Esophagus squamous epithelium (tissue), 4 donors: Measurements from ENCODE around the gene MGST2.

Experiments used
- POLR2A ChIP-seq, 4 donors: fragments of 450-650 bp; IDR thresholded peaks; one replicate each; pipeline ENCODE4 v1.6.1; 2017; ENCODE audit warnings: antibody characterized with exemption in 4 of 4, mild to moderate bottlenecking in 4 of 4, moderate library complexity in 3 of 4
- TF ChIP-seq, protein P1 (sequence below), 6 experiments: fragments of 450-650 bp in 4 of 6; fragments of 200-600 bp in 2 of 6; sonication (generic) in 2 of 6; IDR thresholded peaks; one replicate each; pipeline ENCODE4 v1.5.1; 2016 to 2019; ENCODE audit warnings: antibody characterized with exemption in 6 of 6, mild to moderate bottlenecking in 4 of 6, moderate library complexity in 4 of 6

DNA sequence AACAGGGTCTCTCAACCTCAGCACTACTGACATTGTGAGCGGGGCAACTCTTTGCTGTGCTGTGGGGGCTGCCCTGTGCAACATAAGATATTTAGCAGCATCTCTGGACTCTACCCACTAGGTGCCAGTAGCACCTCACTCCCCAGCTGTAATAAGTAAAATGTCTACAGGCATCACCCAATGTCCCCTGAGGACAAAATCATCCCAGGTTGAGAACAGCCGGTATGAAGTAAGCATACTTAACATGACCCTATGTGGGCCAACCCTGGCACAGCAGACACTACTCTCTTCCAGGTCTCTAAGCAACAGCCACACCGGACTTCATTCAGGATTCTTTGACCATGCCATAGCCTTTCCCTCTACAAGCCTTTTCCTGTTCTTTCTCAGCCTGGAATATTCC lies 10.5 kb upstream of the MGST2 start:
- TF ChIP-seq, protein P1, sequence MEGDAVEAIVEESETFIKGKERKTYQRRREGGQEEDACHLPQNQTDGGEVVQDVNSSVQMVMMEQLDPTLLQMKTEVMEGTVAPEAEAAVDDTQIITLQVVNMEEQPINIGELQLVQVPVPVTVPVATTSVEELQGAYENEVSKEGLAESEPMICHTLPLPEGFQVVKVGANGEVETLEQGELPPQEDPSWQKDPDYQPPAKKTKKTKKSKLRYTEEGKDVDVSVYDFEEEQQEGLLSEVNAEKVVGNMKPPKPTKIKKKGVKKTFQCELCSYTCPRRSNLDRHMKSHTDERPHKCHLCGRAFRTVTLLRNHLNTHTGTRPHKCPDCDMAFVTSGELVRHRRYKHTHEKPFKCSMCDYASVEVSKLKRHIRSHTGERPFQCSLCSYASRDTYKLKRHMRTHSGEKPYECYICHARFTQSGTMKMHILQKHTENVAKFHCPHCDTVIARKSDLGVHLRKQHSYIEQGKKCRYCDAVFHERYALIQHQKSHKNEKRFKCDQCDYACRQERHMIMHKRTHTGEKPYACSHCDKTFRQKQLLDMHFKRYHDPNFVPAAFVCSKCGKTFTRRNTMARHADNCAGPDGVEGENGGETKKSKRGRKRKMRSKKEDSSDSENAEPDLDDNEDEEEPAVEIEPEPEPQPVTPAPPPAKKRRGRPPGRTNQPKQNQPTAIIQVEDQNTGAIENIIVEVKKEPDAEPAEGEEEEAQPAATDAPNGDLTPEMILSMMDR (IDR thresholded peaks at IDR 0.05), result peak in 5 of 6 experiments; percentile 27 to 66 (median 43)
- TF ChIP-seq POLR2A (IDR thresholded peaks at IDR 0.05), result no peak
